BLaER1 (cell line): ENCODE results near the gene KRT38.

ENCODE experiments used
- H3K27ac ChIP-seq: shearing (Covaris generic); formaldehyde crosslinking; 2 replicates; pipeline ENCODE4 v1.8.1; 2022
- H3K27me3 ChIP-seq: shearing (Covaris generic); formaldehyde crosslinking; 2 replicates; pipeline ENCODE4 v1.8.1; 2022
- H3K36me3 ChIP-seq: shearing (Covaris generic); formaldehyde crosslinking; 2 replicates; pipeline ENCODE4 v1.8.1; 2022
- H3K4me1 ChIP-seq: shearing (Covaris generic); formaldehyde crosslinking; 2 replicates; pipeline ENCODE4 v1.8.1; 2022
- H3K4me2 ChIP-seq: shearing (Covaris generic); formaldehyde crosslinking; 2 replicates; pipeline ENCODE4 v1.8.1; 2022
- H3K4me3 ChIP-seq: shearing (Covaris generic); formaldehyde crosslinking; 2 replicates; pipeline ENCODE4 v1.8.1; 2022
- H3K9ac ChIP-seq: shearing (Covaris generic); formaldehyde crosslinking; 2 replicates; pipeline ENCODE4 v1.8.1; 2022
- H3K9me3 ChIP-seq: shearing (Covaris generic); formaldehyde crosslinking; 2 replicates; pipeline ENCODE4 v1.8.1; 2022
- H4K20me1 ChIP-seq: shearing (Covaris generic); formaldehyde crosslinking; 2 replicates; pipeline ENCODE4 v1.8.1; 2022
- Cebpa-rat ChIP-seq: shearing (Covaris generic); IDR thresholded peaks from 2 replicates; pipeline ENCODE4 v1.8.1; 2022

KRT38 gene

GRCh38 chr17:41440531-41441033, at the start of gene KRT38:
KRT38 (minus strand) TSS chr17:41440983; CDS start chr17:41440921, 62 bp downstream.
- TF ChIP-seq Cebpa-rat = no peak
- no peaks in the 10 kb centered on the region for H3K9me3 ChIP-seq
- no peak within 1 kb of the TSS for H3K4me2 ChIP-seq
- H3K36me3 ChIP-seq = no peaks in the 10 kb centered on the region
- H3K4me1 ChIP-seq = no peaks in the 10 kb centered on the region
- no peaks in the 10 kb centered on the region for H3K27me3 ChIP-seq
- H4K20me1 ChIP-seq = no peaks in the 10 kb centered on the region
- no peak within 1 kb of the TSS for H3K4me3 ChIP-seq
- no peak within 1 kb of the TSS for H3K9ac ChIP-seq
- no peak within 1 kb of the TSS for H3K27ac ChIP-seq

- Histone ChIP-seq H3K27ac (no peak within 1 kb of the TSS), H3K4me2 (no peak within 1 kb of the TSS; the same call in 1 of the 2 replicates), H3K4me3 (no peak within 1 kb of the TSS), H3K27me3 (no peaks in the 10 kb centered on the region), H3K36me3 (no peaks in the 10 kb centered on the region), H4K20me1 (no peaks in the 10 kb centered on the region), H3K4me1 (peaks cover 6% of the 10 kb centered on the region), H3K9ac (no peak within 1 kb of the TSS), H3K9me3 (no peaks in the 10 kb centered on the region)
- no peak for TF ChIP-seq Cebpa-rat
Observed at GRCh38 chr17:41489531-41489930, 48.7 kb upstream of the KRT38 start, which contains the start of gene KRT36. KRT36 (minus strand) TSS chr17:41489910; CDS start chr17:41489864, 46 bp downstream.

GRCh38 chr17:41486809-41487530, 46.2 kb upstream of the KRT38 start:
- Histone ChIP-seq H3K4me1 (peaks cover 6% of the 10 kb centered on the region), H3K9ac (no peak overlapping the region), H3K9me3 (no peaks in the 10 kb centered on the region), H3K27ac (no peak overlapping the region), H3K36me3 (no peaks in the 10 kb centered on the region), H3K4me3 (no peak overlapping the region), H3K4me2 (no peak overlapping the region), H3K27me3 (no peaks in the 10 kb centered on the region), H4K20me1 (no peaks in the 10 kb centered on the region)
- no peak for TF ChIP-seq Cebpa-rat

GRCh38 chr17:41486316-41486715, 45.5 kb upstream of the KRT38 start:
- Histone ChIP-seq H3K9ac (no peak overlapping the region), H3K27ac (no peak overlapping the region), H3K36me3 (no peaks in the 10 kb centered on the region), H3K27me3 (no peaks in the 10 kb centered on the region), H3K9me3 (no peaks in the 10 kb centered on the region), H3K4me3 (no peak overlapping the region), H3K4me1 (peaks cover 6% of the 10 kb centered on the region), H4K20me1 (no peaks in the 10 kb centered on the region), H3K4me2 (no peak overlapping the region)
- TF ChIP-seq Cebpa-rat = no peak

- Histone ChIP-seq H3K9me3 (no peaks in the 10 kb centered on the region), H4K20me1 (no peaks in the 10 kb centered on the region), H3K27me3 (no peaks in the 10 kb centered on the region), H3K36me3 (no peaks in the 10 kb centered on the region), H3K4me3 (no peak overlapping the region), H3K4me2 (no peak overlapping the region), H3K9ac (no peak overlapping the region), H3K27ac (no peak overlapping the region), H3K4me1 (peaks cover 4% of the 10 kb centered on the region)
- no peak for TF ChIP-seq Cebpa-rat
Observed at GRCh38 chr17:41484920-41485904, 44.4 kb upstream of the KRT38 start.

GRCh38 chr17:41483991-41484826, 43.4 kb upstream of the KRT38 start:
- no peak overlapping the region for H3K27ac ChIP-seq
- no peak overlapping the region for H3K4me3 ChIP-seq
- no peaks in the 10 kb centered on the region for H3K36me3 ChIP-seq
- no peak overlapping the region for H3K9ac ChIP-seq
- peaks cover 7% of the 10 kb centered on the region; the same call in 1 of the 2 replicates for H3K4me1 ChIP-seq
- no peaks in the 10 kb centered on the region for H3K9me3 ChIP-seq
- no peaks in the 10 kb centered on the region for H3K27me3 ChIP-seq
- H3K4me2 ChIP-seq = no peak overlapping the region
- H4K20me1 ChIP-seq = no peaks in the 10 kb centered on the region
- no peak for TF ChIP-seq Cebpa-rat

- Histone ChIP-seq H3K27me3 (no peaks in the 10 kb centered on the region), H3K9me3 (no peaks in the 10 kb centered on the region), H3K9ac (no peak overlapping the region), H3K4me3 (no peak overlapping the region), H3K4me2 (no peak overlapping the region), H4K20me1 (no peaks in the 10 kb centered on the region), H3K36me3 (no peaks in the 10 kb centered on the region), H3K27ac (no peak overlapping the region), H3K4me1 (peaks cover 7% of the 10 kb centered on the region; the same call in 1 of the 2 replicates)
- no peak for TF ChIP-seq Cebpa-rat
Observed at GRCh38 chr17:41483531-41483930, 42.7 kb upstream of the KRT38 start.

- peaks cover 7% of the 10 kb centered on the region; the same call in 1 of the 2 replicates for H3K4me1 ChIP-seq
- H3K4me3 ChIP-seq = no peak within 1 kb of the TSS
- no peaks in the 10 kb centered on the region for H3K9me3 ChIP-seq
- no peaks in the 10 kb centered on the region for H4K20me1 ChIP-seq
- H3K27me3 ChIP-seq = no peaks in the 10 kb centered on the region
- no peak within 1 kb of the TSS for H3K9ac ChIP-seq
- no peaks in the 10 kb centered on the region for H3K36me3 ChIP-seq
- H3K27ac ChIP-seq = no peak within 1 kb of the TSS
- H3K4me2 ChIP-seq = no peak within 1 kb of the TSS
- no peak for TF ChIP-seq Cebpa-rat
Observed at GRCh38 chr17:41481036-41481435, 40.3 kb upstream of the KRT38 start, which contains the start of gene KRT35. KRT35 (minus strand) TSS chr17:41481151; CDS start chr17:41481097, 54 bp downstream.

- Histone ChIP-seq H3K4me3 (no peak overlapping the region), H3K9me3 (no peaks in the 10 kb centered on the region), H3K36me3 (no peaks in the 10 kb centered on the region), H4K20me1 (no peaks in the 10 kb centered on the region), H3K9ac (no peak overlapping the region), H3K27ac (no peak overlapping the region), H3K27me3 (no peaks in the 10 kb centered on the region), H3K4me2 (no peak overlapping the region), H3K4me1 (peaks cover 7% of the 10 kb centered on the region; the same call in 1 of the 2 replicates)
- no peak for TF ChIP-seq Cebpa-rat
Observed at GRCh38 chr17:41480581-41480980, 39.8 kb upstream of the KRT38 start.
